NT2/D1 (cell line): ENCODE measurements around the gene SRM.
"Not testable (repeated sequence)": the region's sequence is repeated elsewhere in the genome, so short reads cannot be mapped to it uniquely, and the experiment has no call there.

ENCODE experiments used
- DNase-seq: peaks from one replicate; pipeline ENCODE4 v3.0.0-alpha.2; 2011; ENCODE audit warnings: low read depth, low spot score
- H3K27me3 ChIP-seq: 2 replicates; pipeline ENCODE4 v1.6.0; 2011; ENCODE audit warnings: mild to moderate bottlenecking; ENCODE audit not compliant: insufficient read length, insufficient read depth
- H3K36me3 ChIP-seq: 2 replicates; pipeline ENCODE4 v1.6.1; 2011; ENCODE audit warnings: mild to moderate bottlenecking, low read length, mixed read lengths; ENCODE audit not compliant: insufficient read depth, insufficient read length
- H3K4me1 ChIP-seq: 2 replicates; pipeline ENCODE4 v1.5.1; 2011; ENCODE audit not compliant: insufficient read depth, insufficient read length
- H3K4me3 ChIP-seq: 2 replicates; pipeline ENCODE4 v1.5.1; 2011; ENCODE audit warnings: low read depth; ENCODE audit not compliant: insufficient read length
- H3K9ac ChIP-seq: 2 replicates; pipeline ENCODE4 v1.6.0; 2011; ENCODE audit warnings: low read depth; ENCODE audit not compliant: insufficient read length
- H3K9me3 ChIP-seq: 2 replicates; pipeline ENCODE4 v1.5.1; 2011; ENCODE audit warnings: mild to moderate bottlenecking, low read length; ENCODE audit not compliant: insufficient read depth
- SUZ12 ChIP-seq: IDR thresholded peaks from 2 replicates; pipeline ENCODE4 v1.6.1; 2011; ENCODE audit not compliant: insufficient read length, insufficient read depth; ENCODE audit errors: extremely low read depth
- YY1 ChIP-seq: IDR thresholded peaks from 2 replicates; pipeline ENCODE4 v1.6.1; 2011; ENCODE audit not compliant: insufficient read length, insufficient read depth
- ZNF274 ChIP-seq: IDR thresholded peaks from 2 replicates; pipeline ENCODE4 v1.6.1; 2011; ENCODE audit warnings: mild to moderate bottlenecking, low read depth, low read length

The SRM gene

GRCh38 chr1:11071463-11072215 lies 11.8 kb upstream of the SRM start:
- TF ChIP-seq SUZ12 (no peak), ZNF274 (no peak), YY1 (no peak)
- Histone ChIP-seq H3K9ac (peak overlapping the region; percentile 26), H3K9me3 (no peaks in the 10 kb centered on the region), H3K4me3 (no peak overlapping the region), H3K27me3 (no peaks in the 10 kb centered on the region), H3K36me3 (peaks cover 86% of the 10 kb centered on the region), H3K4me1 (no peaks in the 10 kb centered on the region)
- DNase-seq = no peak

DNA sequence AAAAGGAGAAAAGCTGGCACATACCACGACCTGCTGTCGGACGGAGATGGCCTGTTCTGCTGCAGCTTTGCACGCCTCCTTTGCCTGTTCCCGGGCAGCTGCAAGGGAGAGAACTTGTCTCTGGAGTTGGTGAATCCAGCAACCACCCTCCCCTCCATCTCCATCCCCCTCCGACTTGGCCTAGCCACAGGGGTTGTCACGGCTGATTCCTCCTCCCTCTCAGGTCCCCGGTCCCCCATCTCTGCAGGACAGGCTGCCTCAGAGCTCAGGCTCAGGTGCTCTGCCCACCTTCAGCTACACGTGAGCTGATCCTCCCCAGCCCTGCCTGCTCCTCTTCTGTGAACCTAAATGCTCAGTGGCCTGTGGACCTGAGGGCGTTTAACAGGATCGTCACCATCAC lies 11.1 kb upstream of the SRM start:
- peaks cover 85% of the 10 kb centered on the region for H3K36me3 ChIP-seq
- H3K4me3 ChIP-seq = no peak overlapping the region
- H3K4me1 ChIP-seq = no peaks in the 10 kb centered on the region
- no peaks in the 10 kb centered on the region for H3K9me3 ChIP-seq
- TF ChIP-seq SUZ12 = no peak
- no peak for TF ChIP-seq ZNF274
- TF ChIP-seq YY1 = no peak
- no peaks in the 10 kb centered on the region for H3K27me3 ChIP-seq
- H3K9ac ChIP-seq = no peak overlapping the region
- no peak for DNase-seq

DNA sequence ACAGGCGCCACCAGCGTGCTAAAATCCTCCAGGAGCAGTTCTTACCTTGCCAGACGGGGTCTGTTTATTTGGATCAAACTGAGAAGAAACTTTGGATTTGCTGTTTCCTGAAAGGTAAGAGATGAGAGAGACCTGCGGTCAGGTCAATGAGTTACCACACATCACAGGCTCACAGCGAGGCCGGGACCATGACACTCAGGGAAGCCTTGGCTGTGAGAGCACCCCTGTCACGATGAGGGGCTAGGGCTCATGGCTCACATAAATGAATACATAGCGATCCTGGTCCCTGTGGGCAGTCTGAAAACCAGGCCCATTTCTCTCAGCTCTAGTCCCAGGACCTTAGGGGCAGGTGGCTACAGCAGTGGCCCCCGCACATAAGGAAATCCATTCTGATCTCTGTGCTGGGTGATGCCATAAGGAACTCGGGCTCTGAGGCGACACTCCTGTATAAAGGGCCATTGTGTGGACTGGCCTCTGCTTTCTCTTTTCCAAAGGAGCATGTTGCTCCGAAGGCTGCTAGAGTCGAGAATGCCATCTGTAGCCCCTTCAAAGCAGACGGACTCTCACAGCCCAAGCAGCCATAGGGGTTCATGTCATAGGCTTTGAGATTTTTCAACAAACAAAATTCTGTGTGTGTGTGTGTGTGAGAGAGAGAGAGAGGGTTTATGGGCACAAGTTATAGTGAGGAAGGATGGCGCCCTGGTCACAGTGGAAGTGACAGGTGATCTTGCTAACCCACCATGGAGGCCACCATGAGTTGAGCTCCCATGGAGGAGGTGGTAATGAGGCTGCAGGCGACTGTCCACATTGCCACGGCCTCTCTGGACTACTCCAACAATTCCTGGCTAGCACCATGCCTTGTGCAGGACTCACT lies 9.0 kb upstream of the SRM start:
- Histone ChIP-seq H3K4me1 (no peaks in the 10 kb centered on the region), H3K4me3 (no peak overlapping the region), H3K9ac (no peak overlapping the region), H3K27me3 (no peaks in the 10 kb centered on the region), H3K9me3 (no peaks in the 10 kb centered on the region), H3K36me3 (peaks cover 81% of the 10 kb centered on the region)
- TF ChIP-seq SUZ12 (no peak), YY1 (no peak), ZNF274 (no peak)
- DNase-seq = no peak

GRCh38 chr1:11067716-11068599 lies 8.1 kb upstream of the SRM start:
- Histone ChIP-seq H3K27me3 (no peaks in the 10 kb centered on the region), H3K4me3 (no peak overlapping the region), H3K4me1 (no peaks in the 10 kb centered on the region), H3K9me3 (no peaks in the 10 kb centered on the region), H3K9ac (no peak overlapping the region), H3K36me3 (peaks cover 82% of the 10 kb centered on the region)
- DNase-seq = no peak
- TF ChIP-seq SUZ12 (no peak), ZNF274 (no peak), YY1 (no peak)

DNA sequence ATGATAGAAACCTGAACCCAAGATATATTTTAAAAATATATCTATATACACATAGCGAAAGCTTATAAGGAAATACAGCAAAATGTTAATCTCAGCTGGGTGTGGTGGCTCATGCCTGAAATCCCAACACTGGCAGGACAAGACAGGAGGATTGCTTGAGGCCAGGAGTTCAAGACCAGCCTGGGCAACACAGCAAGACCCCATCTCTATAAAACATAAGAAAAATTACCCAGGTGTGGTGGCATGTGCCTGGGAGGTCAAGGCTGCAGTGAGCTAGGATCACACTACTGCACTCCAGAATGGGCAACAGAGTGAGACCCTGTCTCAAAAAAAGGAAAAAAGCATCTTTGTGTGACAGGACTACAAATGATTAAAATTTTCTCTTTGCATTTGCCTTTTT lies 6.0 kb upstream of the SRM start:
- peaks cover 72% of the 10 kb centered on the region for H3K36me3 ChIP-seq
- DNase-seq = no peak

DNA sequence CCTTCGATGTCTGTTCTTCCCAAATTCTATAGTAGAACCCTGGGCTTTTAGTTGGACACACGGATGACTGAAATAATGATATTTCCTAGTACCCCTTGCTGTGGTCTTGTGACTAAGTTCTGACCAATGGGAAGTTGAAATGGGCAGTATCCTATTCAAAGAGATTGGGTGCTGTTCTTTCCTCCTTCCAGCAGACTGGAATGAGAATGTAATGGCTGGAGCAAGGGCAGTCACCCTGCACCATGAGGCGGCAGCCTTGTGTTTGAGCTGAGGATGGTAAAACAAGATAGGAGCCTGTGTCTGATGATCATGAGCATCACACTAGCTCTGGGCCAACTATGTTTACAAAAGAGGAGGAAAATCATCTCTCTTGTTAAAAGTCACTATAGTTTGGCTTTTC lies 5.1 kb upstream of the SRM start:
- no peaks in the 10 kb centered on the region for H3K27me3 ChIP-seq
- peaks cover 64% of the 10 kb centered on the region for H3K36me3 ChIP-seq
- H3K4me3 ChIP-seq = no peak overlapping the region
- peaks cover 3% of the 10 kb centered on the region for H3K4me1 ChIP-seq
- TF ChIP-seq SUZ12 (no peak), ZNF274 (no peak), YY1 (no peak)
- H3K9me3 ChIP-seq = no peaks in the 10 kb centered on the region
- no peak overlapping the region for H3K9ac ChIP-seq
- no peak for DNase-seq

More for the DNA sequence above, 6.0 kb upstream of the SRM start:
- Histone ChIP-seq H3K4me3 (no peak overlapping the region), H3K4me1 (peaks cover 2% of the 10 kb centered on the region), H3K9me3 (no peaks in the 10 kb centered on the region), H3K9ac (no peak overlapping the region), H3K27me3 (no peaks in the 10 kb centered on the region)
- TF ChIP-seq YY1 = no peak
- no peak for TF ChIP-seq ZNF274
- no peak for TF ChIP-seq SUZ12

DNA sequence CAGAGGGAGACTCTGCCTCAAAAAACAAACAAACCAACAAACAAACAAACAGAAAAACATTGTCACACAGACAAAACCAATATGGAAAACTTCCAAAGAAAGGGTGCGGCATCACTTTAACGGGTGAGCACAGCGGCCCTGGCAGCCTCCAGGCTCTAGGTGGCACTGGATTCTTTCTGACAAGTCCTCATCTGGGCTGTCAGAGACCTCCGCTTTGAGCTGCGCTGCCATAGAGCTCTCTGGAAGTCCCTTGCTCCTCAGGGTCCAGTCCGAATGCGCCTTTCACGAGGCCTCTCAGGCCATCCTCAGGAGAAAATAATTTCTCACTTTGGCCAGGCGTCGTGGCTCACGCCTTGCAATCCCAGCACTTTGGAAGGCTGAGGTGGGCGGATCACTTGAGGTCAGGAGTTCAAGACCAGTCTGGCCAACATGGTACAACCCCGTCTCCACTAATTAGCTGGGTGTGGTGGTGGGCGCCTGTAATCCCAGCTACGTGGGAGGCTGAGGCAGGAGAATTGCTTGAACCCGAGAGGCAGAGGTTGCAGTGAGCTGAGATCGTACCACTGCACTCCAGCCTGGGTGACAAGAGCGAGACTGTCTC lies 4.2 kb upstream of the SRM start:
- H3K9ac ChIP-seq, H3K27me3 ChIP-seq, H3K4me1 ChIP-seq, DNase-seq, H3K9me3 ChIP-seq, H3K4me3 ChIP-seq: not testable (repeated sequence)
- H3K36me3 ChIP-seq = peaks cover 55% of the 10 kb centered on the region
